CD4-positive, alpha-beta T cell treated with Interleukin-15 for 4 hours (primary cell): ENCODE measurements around the gene TPCN2.
"Not testable (repeated sequence)": the region's sequence is repeated elsewhere in the genome, so short reads cannot be mapped to it uniquely, and the experiment has no call there.

Experiments
- DNase-seq: peaks from one replicate; pipeline ENCODE4 v3.0.0-alpha.2; 2020; ENCODE audit warnings: low spot score

TPCN2 gene

DNA sequence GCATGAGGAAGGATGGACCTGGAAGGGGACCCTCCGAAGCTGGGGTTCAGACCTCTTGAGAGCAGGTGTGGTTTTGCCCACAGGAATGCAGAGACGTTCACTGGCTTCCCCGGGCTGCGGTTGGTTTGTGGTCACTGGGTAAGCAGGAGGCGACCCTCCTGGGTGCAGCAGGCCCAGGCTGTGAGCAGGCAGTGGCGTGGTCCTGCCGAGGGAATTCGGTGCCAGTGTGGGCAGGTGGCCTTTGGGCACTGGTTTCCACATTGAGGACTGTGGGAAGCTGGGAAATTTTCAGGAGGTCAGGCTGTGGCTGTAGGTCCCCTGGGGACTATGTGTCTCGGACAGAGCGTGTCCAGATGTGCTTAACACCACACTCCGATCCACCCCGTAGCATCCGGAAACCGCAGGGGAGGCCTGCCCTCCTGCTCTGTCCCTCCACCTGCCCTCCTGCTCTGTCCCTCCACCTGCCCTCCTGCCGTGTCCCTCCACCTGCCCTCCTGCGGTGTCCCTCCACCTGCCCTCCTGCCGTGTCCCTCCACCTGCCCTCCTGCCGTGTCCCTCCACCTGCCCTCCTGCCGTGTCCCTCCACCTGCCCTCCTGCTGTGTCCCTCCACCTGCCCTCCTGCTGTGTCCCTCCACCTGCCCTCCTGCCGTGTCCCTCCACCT, 27.5 kb downstream of the TPCN2 start:
- no peak for DNase-seq

DNA sequence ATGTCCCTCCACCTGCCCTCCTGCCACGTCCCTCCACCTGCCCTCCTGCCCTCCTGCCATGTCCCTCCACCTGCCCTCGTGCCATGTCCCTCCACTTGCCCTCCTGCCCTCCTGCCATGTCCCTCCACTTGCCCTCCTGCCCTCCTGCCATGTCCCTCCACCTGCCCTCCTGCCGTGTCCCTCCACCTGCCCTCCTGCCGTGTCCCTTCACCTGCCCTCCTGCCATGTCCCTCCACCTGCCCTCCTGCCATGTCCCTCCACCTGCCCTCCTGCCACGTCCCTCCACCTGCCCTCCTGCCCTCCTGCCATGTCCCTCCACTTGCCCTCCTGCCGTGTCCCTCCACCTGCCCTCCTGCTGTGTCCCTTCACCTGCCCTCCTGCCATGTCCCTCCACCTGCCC, 28.2 kb downstream of the TPCN2 start:
- not testable (repeated sequence) for DNase-seq

DNA sequence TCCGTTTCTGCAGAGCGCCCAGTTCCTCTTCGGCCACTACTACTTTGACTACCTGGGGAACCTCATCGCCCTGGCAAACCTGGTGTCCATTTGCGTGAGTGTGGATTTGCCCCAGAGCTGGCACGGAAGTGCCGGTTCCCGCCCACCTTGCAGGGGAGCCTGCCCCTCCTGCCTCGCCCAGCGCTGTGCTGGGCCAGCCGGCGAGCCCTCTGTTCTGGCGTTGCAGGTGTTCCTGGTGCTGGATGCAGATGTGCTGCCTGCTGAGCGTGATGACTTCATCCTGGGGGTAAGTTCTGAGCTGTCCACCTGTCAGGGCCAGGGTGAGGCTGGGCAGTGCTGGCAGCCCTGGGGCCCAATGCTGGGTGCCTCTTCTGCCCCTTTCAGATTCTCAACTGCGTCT, 29.8 kb downstream of the TPCN2 start:
- DNase-seq = no peak

DNA sequence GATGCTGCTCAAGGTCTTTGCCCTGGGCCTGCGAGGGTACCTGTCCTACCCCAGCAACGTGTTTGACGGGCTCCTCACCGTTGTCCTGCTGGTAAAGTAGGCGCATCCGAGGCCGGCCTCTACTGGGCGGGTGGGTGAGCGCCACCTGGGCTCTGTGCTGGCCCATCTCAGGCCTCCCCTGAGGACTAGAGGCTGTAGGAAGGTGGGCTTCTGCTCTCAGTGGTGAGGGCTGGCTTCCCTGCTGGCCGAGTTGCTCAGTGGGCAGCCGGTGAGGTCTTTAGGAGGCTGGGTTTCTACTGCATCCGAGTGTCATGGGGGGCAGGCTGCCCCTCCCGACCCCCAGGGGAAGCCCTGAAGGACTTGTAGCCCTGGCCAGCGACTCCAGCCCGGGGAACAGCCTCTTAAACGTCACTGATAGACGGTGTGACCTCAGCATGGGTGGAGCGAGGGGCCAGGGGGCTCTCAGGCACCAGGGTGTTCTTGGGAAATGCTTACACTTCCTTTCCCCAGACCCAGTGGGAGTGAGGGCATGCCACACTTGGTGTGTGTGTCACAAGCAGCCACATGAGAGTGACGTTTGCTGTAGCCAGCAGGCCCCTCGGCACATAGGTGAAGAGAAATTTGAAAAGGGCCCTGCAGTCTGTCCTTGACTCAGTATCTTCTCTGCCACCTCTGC, 30.3 kb downstream of the TPCN2 start:
- DNase-seq = no peak

DNA sequence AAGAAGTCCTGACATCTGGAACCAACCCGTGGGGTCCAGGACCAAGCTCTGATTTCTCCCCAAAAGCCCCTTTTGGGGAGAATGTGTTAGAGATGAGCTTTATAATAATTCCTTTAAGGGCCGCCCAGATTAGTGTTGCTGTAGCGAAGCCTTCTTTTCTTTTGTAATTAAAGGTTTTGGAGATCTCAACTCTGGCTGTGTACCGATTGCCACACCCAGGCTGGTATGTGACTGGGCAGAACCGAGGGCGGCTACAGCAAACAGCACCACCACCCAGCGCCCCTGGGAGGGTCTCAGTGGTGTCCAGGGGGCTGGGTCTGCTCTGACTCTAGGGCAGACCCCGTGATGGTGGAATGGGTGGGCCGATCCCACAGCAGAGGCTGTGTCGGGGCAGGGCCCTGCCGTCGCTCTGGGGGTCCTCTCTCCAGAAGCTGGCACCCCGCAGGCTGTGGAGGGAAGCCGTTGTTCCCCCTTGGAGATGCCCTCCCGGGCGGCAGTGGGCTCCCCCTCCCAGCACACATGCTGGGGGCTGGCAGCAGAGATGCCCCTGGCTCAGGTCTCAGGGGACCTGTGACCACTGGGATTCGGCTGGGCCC, 31.0 kb downstream of the TPCN2 start:
- no peak for DNase-seq

DNA sequence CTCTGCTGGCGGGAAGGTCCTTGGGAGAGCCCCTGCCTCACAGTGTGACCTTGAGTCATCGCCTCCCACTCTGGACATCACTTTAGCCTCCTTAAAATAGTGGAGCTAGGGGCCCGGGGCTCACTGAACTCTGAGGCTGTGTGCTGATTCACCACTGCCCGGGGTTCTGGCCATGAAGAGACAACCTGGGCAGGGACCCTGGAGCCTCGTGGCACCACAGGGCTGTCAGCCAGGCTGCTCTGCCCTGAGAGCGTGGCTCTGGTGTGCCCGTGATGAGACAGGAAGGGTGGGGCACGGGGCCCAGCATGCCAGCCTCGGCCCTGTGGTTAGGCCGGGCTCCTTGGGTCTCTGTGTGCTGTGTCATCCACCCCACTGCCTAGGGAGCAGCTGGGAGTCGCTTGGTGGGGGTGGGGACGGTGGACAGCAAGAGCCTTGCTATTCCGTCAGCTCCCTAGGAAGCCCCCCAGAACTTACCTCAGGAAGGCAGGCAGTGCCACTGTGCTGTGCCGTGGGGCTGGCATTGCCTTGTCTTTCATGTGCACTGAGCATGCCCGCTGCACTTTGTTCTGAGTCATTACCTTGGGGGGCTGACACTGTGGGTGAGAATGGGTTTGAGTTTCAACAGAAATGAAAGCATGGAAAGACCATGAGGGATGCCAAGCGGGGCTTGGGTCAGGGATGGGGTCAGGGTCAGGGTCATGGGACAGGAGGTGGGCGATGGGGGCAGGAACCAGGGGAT, 31.7 kb downstream of the TPCN2 start:
- peak; percentile 33 for DNase-seq

DNA sequence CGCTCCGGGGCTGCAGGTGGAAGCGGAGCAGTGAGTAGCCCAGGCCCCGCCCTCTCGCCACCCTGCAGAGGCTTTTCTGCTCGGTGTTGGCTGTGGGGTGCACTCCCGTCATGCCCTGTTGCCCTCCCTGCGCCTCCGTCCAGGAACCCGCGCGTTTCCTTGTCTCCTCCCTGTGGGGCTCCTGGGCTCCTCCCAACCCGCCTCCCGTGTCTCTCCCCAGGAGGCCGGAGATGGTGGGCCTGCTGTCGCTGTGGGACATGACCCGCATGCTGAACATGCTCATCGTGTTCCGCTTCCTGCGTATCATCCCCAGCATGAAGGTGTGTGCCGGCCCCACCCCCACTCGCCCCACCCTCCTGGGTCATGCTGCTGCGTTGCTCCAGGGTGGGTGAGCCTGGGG, 32.4 kb downstream of the TPCN2 start:
- DNase-seq = no peak

DNA sequence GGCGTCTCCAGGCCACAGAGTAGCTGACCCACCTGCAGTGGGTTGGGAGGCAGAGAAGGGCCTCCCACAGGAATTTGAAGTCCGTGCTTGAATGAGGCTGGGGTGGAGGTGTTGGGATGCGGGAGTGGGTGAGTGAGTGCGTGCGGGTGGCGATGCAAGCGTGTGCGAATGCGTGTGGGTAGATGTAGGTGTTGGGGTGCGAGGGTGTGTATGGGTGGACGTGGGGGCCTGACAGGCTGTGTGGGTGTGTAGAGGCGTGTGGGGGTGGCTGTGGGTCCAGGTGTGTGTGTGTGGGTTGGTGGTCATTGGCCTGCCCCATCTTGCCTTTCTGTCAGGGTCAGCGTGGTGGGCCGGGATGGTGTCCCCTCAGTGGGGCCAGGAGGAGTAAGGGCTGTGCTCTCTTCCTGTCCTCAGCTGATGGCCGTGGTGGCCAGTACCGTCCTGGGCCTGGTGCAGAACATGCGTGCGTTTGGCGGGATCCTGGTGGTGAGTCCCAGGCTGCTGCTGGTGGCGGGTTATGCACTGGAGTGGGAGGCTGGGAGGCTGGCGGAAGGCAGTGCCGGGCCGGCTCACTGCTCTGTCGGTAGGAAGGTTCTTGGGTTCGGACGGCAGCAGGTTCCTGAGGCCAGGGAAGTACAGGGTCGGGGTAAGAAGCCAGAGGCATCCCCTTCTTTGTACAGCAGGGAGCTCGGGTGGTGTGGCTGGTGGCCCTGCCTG, 35.0 kb downstream of the TPCN2 start:
- no peak for DNase-seq

DNA sequence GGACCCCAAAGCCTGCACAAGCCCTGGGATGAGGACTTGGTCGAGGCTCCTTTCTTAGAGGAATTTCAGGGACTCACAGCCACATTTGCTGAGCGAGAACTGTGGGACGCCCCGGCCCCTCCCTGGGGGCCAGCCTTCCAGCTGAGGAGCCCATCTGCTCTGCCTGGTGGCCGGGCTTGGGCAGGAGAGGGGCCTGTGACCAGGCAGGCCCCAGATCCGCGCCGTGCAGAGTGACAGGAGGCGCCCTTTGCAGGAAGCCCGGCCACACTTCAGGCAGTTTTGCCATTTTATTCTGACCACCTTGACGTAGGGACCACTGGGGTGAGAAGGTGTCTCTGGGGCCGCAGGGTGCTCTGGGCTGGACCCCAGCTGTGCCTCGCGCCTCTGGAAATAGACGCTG, 35.6 kb downstream of the TPCN2 start:
- no peak for DNase-seq

DNA sequence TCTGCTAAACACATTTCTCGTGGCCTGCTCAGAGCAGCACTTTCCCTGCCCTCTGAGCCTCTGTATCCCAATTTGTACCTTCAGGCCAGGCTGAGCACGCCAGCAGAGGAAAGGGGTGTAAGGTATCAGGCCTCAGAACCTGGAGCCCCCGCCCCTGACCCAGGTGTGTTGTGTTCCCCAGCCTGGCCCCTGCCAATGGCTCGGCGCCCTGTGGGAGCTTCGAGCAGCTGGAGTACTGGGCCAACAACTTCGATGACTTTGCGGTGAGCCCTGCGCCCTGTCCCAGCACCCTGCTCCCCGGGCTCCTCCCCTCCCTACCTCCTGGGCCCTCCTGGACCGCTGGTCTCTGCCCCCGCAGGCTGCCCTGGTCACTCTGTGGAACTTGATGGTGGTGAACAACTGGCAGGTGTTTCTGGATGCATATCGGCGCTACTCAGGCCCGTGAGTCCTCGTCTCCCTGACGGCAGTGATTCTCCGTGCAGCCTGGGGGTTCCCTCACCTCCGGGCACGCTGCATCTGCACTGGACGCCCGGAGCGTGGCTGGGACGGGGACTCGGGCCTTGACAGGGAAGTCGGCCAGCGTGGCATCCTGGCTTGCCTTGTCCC, 36.9 kb downstream of the TPCN2 start:
- DNase-seq = no peak

DNA sequence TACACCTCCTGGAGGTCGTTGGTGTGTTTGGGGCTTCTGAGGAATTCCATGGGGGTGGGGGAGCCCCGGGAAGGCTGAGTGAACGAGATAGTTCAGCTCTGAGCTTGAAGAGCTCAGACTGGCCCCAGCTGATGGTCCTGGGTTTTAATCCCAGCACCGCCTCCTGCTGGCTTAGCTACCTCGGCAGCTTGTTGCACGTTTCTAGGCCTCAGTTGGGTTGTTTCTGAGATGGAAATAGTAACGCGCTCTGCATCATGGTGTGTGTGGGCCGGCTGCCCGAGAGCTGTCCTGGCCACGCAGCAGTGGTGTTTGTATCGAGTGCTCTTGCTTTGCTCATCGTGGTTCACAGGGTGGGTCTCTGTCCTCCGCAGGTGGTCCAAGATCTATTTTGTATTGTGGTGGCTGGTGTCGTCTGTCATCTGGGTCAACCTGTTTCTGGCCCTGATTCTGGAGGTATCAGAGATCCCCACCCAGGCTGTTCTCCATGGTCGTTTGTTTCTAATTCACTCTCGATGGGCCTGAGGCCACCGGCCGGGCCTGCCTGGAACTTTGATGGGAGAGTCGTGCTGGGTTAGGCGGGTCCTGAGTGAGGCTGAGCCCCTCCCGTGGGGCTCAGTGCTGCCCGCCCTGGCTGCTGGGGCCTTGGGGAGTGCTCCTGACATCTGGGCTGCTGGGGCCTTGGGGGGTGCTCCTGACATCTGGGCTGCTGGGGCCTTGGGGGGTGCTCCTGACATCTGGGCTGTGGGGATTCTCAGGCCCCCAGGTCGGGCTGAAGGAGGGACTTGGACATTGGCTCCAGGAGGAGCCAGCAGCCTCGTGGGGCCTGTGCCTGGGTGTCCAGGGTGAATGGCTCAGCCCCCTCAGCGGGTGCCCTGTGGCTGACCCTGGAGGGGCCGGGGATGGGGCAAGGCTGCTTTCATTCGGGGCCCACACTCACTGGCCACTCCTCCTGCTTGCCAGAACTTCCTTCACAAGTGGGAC, 37.7 kb downstream of the TPCN2 start:
- DNase-seq = no peak

DNA sequence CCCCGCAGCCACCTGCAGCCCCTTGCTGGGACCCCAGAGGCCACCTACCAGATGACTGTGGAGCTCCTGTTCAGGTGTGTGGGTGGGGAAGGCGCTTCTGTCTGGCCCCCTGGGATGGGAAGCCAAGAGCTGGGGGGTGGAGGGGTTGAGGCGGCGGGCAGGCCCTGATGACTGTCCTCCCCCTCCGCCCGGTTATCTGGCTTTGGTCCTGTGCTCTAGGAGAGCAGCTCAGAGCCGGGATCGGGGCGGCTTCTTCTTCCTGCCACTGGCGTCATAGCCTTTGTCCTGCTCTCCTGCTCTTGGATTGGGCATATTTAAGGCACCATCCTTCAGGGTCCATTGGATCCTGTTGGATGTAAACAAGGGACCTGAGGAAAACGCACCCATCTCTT, 38.4 kb downstream of the TPCN2 start:
- no peak for DNase-seq

DNA sequence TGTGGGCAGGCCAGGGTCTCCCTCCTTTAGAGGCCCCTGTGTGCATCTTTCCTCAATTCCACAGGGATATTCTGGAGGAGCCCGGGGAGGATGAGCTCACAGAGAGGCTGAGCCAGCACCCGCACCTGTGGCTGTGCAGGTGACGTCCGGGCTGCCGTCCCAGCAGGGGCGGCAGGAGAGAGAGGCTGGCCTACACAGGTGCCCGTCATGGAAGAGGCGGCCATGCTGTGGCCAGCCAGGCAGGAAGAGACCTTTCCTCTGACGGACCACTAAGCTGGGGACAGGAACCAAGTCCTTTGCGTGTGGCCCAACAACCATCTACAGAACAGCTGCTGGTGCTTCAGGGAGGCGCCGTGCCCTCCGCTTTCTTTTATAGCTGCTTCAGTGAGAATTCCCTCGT, 39.1 kb downstream of the TPCN2 start:
- DNase-seq = no peak

DNA sequence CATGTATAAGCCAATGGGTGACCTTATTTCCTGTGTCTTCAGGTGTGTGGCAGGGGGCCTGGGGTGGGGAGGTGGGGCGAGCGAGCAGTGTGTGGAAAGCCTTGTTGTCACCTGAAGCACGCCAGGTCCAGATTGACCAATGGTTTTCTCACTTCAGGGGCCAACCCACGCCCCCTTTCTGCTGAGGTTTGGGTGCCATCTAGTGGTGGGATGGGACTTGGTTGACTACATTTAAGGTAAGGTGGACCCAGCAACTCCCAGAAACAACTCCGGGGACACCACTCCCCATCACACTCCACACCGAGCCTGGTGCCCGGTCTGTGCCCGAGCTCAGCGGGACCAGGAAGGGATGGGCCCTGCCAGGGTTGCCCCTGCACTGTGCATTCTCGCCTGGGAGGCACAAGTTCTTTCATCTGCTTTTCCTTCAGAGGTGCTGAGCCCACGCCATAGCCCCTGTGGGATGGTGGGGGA, 40.0 kb downstream of the TPCN2 start:
- peak; percentile 54 for DNase-seq

DNA sequence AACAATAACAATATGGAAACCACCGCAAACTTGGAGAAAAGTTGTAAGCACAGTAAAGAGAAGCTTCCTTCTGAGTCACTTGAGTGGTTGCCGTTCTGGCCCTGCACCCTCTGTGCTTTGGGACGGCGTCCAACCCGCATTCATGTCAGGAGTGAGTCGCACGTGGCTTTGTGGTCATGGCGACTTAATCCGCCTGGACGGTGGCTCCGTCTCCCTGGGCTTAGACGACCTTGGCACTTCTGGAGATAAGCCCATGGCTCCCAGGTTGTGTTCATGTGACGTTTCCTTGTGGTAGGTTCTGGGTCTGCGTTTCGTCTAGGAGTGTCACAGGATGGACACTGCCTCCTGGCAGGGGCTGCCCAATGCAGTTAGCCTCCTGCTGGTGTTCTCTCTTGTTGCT, 40.5 kb downstream of the TPCN2 start:
- no peak for DNase-seq

DNA sequence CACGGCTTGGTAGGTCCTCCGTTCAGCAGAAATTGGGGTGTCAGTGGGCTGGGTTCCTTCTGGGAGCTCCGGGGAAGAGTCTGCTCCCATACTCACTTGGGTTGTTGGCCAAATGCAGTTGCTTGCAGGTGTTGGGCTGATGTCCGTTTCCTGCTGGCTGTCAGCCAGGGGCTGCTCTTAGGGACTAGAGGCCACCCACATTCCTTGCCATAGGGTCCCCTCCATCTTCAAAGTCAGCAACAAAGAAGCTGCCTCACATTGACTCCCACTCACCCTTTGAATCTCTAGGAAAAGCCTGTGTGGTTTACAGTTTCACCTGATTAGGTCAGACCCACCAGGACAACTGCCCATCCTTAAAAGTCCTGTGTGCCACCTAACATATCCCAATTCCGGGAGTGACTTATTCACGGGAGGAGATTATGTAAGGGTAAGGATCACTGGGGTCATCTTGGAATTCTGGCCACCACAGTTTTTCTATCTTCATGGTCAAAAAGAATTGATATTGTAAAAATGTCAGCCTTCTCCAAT, 43.0 kb downstream of the TPCN2 start:
- no peak for DNase-seq

DNA sequence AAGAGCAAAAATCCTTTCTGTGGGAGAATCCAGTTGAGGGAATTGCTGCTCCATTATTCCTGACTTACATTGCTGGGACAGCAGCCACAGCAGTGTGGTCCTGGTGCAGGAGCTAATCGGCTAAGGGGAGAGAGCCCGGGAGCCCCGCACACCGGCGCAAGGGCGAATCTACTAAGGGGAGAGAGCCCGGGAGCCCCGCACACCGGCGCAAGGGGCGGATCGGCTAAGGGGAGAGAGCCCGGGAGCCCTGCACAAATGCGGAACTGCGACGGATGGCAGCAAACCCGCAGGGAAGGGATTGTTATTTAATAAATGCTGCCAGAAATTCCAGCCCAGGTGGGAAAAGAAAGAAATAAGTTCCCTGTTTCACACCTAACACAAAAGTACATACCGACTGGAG, 43.5 kb downstream of the TPCN2 start:
- DNase-seq = no peak

DNA sequence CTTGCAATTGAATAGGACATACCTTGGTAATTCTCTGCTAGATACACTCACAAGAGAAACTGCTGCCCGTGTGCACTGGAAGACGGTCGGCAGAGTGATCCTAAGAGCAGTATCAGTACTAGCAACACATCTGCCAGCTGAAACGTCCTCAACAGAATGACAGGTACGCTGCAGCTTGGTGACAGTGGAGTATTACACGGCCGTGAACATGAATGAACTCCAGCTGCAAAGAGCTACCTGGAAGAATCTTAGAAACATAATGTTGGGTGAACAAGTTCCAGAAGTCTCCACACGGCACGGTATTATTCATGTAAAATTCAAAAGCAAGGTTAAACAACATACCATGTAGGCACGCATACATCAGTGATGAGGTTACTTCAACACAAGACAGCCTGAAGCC, 44.4 kb downstream of the TPCN2 start:
- DNase-seq = no peak

DNA sequence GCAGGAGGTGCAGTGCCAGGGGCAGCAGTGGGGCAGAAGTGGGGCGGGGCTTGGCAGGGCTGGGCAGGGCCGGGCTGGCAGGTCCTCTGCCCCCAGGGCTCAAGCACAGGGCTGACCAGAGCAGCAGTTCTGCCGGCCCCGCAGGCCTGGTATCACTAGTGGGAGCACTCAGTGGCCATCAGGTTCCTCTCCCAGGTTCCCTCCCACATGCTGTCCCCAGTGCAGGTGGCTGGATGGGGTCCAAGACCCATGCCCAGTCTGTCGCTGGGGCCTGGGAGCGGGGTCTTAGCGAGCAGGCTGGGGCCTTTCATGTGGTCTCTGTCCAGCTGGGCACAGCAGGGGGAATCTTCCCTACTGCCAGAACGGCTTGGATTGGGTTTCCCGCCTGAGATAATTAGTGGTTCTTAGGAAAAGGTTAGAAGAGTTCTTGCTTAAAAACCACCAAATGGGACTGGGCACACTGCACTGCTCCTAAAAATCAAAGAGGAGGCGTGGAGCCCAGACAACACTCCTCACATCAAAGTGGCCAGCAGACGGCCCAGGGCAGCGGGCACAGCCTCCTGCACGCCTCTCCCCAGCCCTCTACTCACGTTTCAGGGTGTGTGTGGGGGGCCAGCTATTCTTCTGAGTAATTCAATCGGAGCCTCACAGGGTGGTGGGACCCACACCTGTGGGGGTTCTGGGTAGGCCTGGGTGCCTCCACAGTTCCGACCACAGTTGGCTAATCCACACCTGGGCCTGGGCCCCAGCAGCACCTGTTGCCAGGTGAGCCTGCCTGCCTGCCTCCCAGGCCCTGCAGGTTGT, 45.6 kb downstream of the TPCN2 start:
- no peak for DNase-seq

DNA sequence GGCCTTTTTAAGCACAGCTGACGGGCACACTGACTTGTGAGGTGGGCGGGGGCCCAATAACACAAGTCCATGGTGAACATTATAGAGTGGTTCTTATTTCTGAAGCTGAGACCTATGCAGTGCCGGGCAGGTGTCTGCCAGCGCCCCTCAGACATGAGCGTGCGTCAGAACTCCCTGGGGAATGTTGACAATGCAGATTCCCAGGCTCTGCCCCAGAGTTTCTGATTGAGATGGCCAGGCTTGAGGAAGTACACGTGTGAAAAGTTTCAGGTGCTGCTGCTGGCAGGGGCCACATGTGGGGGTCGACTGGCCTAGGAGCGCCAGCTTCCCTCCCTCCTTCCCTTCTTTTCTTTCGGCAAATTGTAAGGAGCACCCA, 46.2 kb downstream of the TPCN2 start:
- DNase-seq = no peak
